T47D (cell line): ENCODE results near the gene ZNF274.
A peak's percentile ranks its signal among the peaks of the same experiment; 100 is the strongest.
"Not testable (repeated sequence)": the region's sequence is repeated elsewhere in the genome, so short reads cannot be mapped to it uniquely, and the experiment has no call there.

Experiments
- DNase-seq, 2 experiments: peaks; one replicate each; pipeline versions ENCODE4 v3.0.0 to v3.0.0-alpha.2; 2011 to 2012; ENCODE audit warnings: low read depth in 1 of 2, low spot score in 1 of 2
- JUND ChIP-seq: IDR thresholded peaks from 2 replicates; pipeline ENCODE4 v1.6.1; 2012; ENCODE audit warnings: low read depth
- in situ Hi-C: cut with HindIII; loops from 2 replicates; pipeline ENCODE4 v1.10.0; 2016; ENCODE audit warnings: low sequenced_read_pairs, low pct_unique_long_range_greater_than_20kb

ZNF274 gene

DNA sequence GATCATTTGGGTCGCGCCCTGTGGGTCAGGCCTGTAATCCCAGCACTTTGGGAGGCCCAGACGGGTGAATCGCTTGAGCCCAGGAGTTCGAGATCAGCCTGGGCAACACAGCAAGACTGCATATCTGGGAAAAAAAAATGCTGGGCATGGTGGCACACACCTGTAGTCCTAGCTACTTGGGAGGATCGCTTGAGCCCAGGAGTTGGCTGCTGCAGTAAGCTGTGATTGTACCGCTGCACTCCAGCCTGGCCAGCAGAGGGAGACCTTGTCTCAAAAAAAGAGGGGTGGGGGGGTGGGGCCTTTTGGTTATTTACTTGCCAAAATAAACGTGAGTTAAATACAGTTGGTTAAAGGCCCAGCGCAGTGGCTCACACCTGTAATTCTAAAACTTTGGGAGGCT is 36.0 kb downstream of the ZNF274 start:
- DNase-seq, result peak in 1 of 2 experiments; percentile 61
- in situ Hi-C loops, result no loop called here
- no peak for TF ChIP-seq JUND

DNA sequence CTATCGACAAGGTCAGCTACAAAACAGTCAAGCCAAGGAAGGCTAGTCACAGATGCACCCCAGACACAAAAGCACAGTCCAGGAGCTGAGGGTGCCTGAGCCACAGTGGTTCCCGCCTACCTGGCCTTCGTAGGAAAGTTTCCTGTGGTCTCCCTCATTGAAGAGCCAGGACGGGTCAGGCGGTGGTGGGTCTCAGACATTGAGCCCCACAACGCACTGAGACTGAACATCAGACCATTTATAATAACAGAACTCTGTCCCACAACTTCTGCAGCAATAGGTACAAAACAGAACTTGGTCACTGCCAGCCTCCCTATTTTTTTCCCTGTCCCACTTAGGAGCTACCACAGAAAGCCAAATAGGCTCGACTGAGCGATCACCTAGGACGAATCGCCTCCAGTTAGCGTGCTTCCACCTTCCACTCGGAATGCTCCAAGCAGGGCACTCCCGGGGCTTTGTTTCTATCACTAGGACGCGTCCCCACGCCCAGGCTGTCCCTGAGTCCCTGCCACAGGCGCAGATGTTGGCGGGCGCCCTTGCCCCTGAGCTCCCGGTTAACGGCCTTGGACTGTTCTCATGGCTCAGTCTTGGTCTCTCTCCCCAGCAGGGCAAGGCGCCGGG is 45.2 kb downstream of the ZNF274 start:
- no peak for TF ChIP-seq JUND
- peak in 1 of 2 experiments; percentile 4 for DNase-seq
- in situ Hi-C loops, result no loop called here

- DNase-seq, result peak; percentile 65 to 74
- in situ Hi-C loops, result no loop called here
- no peak for TF ChIP-seq JUND
These were observed 45.9 kb downstream of the ZNF274 start, which contains the start of gene ZNF544 for GRCh38 chr19:58228585-58229254. Gene ZNF544, plus strand, starts transcription at chr19:58228914. Its CDS starts 15,110 bp downstream, at chr19:58244024.

DNA sequence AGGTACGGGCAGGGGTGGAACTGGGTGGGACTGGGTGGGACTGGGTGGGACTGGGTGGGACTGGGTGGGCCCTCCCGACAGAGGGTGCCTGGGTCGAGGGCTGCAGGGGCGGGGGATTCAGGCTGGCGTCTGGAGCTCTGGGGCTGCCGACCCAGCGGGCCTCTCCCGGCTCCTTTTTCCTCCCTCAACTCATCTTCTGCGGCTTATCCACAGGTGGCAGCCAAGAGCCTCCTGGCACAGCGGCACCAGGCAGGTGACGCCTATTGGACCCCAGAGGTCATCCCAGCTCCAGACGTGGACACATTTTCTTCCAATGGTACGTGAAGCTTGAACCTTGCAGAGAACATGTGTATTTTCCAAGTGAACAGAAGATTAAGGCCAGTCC is 46.4 kb downstream of the ZNF274 start:
- TF ChIP-seq JUND, result no peak
- in situ Hi-C loops, result no loop called here
- DNase-seq, result peak; percentile 58 to 65

GRCh38 chr19:58237324-58237723 is 54.5 kb downstream of the ZNF274 start:
- DNase-seq, result no peak
- no peak for TF ChIP-seq JUND
- in situ Hi-C loops, result no loop called here

GRCh38 chr19:58243351-58243750 is 60.5 kb downstream of the ZNF274 start:
- no peak for TF ChIP-seq JUND
- in situ Hi-C loops, result no loop called here

GRCh38 chr19:58248886-58249285 is 66.0 kb downstream of the ZNF274 start:
- in situ Hi-C loops, result no loop called here
- DNase-seq, result no peak

More at GRCh38 chr19:58243351-58243750, 60.5 kb downstream of the ZNF274 start:
- DNase-seq, result no peak

DNA sequence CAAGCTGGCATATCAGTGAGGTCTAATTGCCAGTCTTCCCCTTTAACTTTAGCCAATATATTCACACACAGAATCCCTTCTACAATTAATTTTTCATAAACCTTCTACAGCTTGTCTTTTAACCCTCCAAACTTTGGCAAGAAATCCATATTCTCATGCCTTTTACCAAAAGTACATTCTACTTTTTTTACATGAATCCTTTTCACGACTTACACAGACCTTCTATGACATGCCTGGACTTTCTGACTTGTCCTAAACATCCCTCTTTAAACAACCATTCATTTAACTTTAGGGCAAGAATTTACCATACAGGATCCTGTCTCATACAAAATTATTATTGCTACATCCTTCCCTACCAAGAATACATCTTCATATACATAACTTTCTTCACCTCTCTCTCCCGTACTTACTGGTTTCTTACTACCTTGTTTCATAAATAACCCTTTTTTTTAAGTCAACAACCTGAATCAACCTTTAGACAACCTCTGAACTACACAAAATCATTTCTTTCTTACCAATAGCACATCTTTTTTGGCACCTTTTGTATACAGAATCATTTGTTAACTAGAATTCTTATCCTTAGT is 69.3 kb downstream of the ZNF274 start:
- DNase-seq, result peak in 1 of 2 experiments; percentile 26
- no peak for TF ChIP-seq JUND

More at GRCh38 chr19:58248886-58249285, 66.0 kb downstream of the ZNF274 start:
- TF ChIP-seq JUND, result no peak

GRCh38 chr19:58258259-58258658 is 75.4 kb downstream of the ZNF274 start:
- in situ Hi-C loops, DNase-seq: not testable (repeated sequence)

More for the DNA sequence above, 69.3 kb downstream of the ZNF274 start:
- in situ Hi-C loops, result no loop called here

DNA sequence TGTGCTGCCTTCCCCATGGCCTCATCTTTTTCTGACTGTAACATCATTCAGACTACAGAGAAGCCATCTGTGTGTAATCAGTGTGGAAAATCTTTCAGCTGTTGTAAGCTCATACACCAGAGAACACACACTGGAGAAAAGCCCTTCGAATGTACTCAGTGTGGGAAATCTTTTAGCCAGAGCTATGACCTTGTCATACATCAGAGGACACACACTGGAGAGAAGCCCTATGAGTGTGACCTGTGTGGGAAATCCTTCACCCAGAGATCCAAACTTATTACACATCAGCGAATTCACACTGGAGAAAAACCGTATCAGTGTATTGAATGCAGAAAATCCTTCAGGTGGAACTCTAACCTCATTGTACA is 78.7 kb downstream of the ZNF274 start:
- TF ChIP-seq JUND, result no peak
- peak in 1 of 2 experiments; percentile 16 for DNase-seq
- in situ Hi-C loops, result no loop called here

- peak in 1 of 2 experiments; percentile 21 for DNase-seq
- in situ Hi-C loops, result no loop called here
- TF ChIP-seq JUND, result no peak
These were observed 79.4 kb downstream of the ZNF274 start for GRCh38 chr19:58261968-58262921.

DNA sequence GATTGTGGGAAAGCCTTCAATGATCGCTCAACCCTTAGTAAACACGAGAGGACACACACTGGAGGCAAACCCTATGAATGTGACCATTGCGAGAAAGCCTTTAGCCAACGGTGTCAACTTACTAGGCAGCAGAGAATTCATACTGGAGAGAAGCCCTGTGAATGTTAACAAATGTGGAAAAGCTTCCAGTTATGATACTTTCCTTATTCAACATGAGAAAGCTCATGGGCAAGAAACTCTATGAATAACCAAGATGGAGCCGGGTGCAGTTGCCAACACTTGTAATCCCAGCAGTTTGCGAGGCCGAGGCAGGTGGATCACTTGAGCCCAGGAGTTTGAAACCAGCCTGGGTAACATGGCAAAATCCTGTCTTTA is 80.0 kb downstream of the ZNF274 start:
- no peak for DNase-seq
- TF ChIP-seq JUND, result no peak
- in situ Hi-C loops, result no loop called here
